Femur (tissue), 1 donor: ENCODE results near the gene EHD2.
"Not testable (repeated sequence)": the region's sequence is repeated elsewhere in the genome, so short reads cannot be mapped to it uniquely, and the experiment has no call there.

Experiments used
- DNase-seq: peaks from one replicate; pipeline ENCODE4 v3.0.0-alpha.2; 2017

The EHD2 gene

GRCh38 chr19:47693489-47693888 is 19.7 kb upstream of the EHD2 start:
- no peak for DNase-seq

- no peak for DNase-seq
Observed at GRCh38 chr19:47693903-47694302, 19.3 kb upstream of the EHD2 start.

- DNase-seq, result no peak
Observed at GRCh38 chr19:47694466-47695273, 18.6 kb upstream of the EHD2 start.

- DNase-seq, result no peak
Observed at GRCh38 chr19:47695533-47696262, 17.5 kb upstream of the EHD2 start.

- DNase-seq, result no peak
Observed at GRCh38 chr19:47696635-47697034, 16.6 kb upstream of the EHD2 start.

- peak; percentile 87 for DNase-seq
Observed at GRCh38 chr19:47697863-47698609, 15.2 kb upstream of the EHD2 start.

GRCh38 chr19:47698631-47699359 is 14.4 kb upstream of the EHD2 start:
- no peak for DNase-seq

GRCh38 chr19:47699360-47699917 is 13.8 kb upstream of the EHD2 start:
- peak; percentile 45 for DNase-seq

- no peak for DNase-seq
Observed at GRCh38 chr19:47700934-47701716, 12.1 kb upstream of the EHD2 start.

GRCh38 chr19:47701717-47702552 is 11.3 kb upstream of the EHD2 start:
- no peak for DNase-seq

GRCh38 chr19:47702671-47703070 is 10.6 kb upstream of the EHD2 start:
- DNase-seq, result no peak

- DNase-seq, result no peak
Observed at GRCh38 chr19:47703301-47703700, 9.9 kb upstream of the EHD2 start.

GRCh38 chr19:47704024-47704423 is 9.2 kb upstream of the EHD2 start:
- DNase-seq, result no peak

GRCh38 chr19:47704656-47705055 is 8.6 kb upstream of the EHD2 start:
- DNase-seq, result no peak

GRCh38 chr19:47707135-47707925 is 5.9 kb upstream of the EHD2 start:
- peak; percentile 71 for DNase-seq

- DNase-seq, result no peak
Observed at GRCh38 chr19:47711652-47712242, 1.5 kb upstream of the EHD2 start.

GRCh38 chr19:47714339-47714738 is 1.1 kb downstream of the EHD2 start:
- DNase-seq, result no peak

GRCh38 chr19:47714855-47715254 is 1.6 kb downstream of the EHD2 start:
- DNase-seq, result not testable (repeated sequence)

- DNase-seq, result no peak
Observed at GRCh38 chr19:47716270-47716937, 3.2 kb downstream of the EHD2 start.
